Activated B cell treated with CpG ODN at 0.5 μM for 24 hours (primary cell): Measurements from ENCODE around the gene CD81. TPM values are rescaled to one million over a fixed set of nuclear protein-coding genes. Genes with fewer than 3 reads are reported as not detected.

ENCODE experiments used
- ATAC-seq: fragments of 200-7000 bp; cut with Tn5 transposase; one replicate; pipeline ENCODE4 v1.10.0; 2021; ENCODE audit warnings: low read depth, mild to moderate bottlenecking, moderate library complexity
- CTCF ChIA-PET: fragments of 350-600 bp; sonication (Branson Sonifier 250); formaldehyde crosslinking; loops from one replicate; lab custom pipeline; 2021; ENCODE audit warnings: antibody characterized with exemption; lab: Charles Lee
- POLR2A ChIA-PET: fragments of 350-600 bp; sonication (Branson Sonifier 250); formaldehyde crosslinking; loops from one replicate; lab custom pipeline; 2021; ENCODE audit warnings: antibody characterized with exemption; lab: Charles Lee
- DNase-seq: peaks from one replicate; pipeline ENCODE4 v3.0.0; 2022
- H3K27ac Mint-ChIP-seq: one replicate; pipeline ENCODE4 v1.8.0; 2020; ENCODE audit warnings: mixed read lengths
- H3K27me3 Mint-ChIP-seq: one replicate; pipeline ENCODE4 v1.8.0; 2021; ENCODE audit warnings: mixed read lengths
- H3K36me3 Mint-ChIP-seq: one replicate; pipeline ENCODE4 v1.8.0; 2021; ENCODE audit warnings: low read depth, mixed read lengths
- H3K4me1 Mint-ChIP-seq: one replicate; pipeline ENCODE4 v1.8.0; 2021; ENCODE audit warnings: mixed read lengths
- H3K4me3 Mint-ChIP-seq: one replicate; pipeline ENCODE4 v1.8.0; 2020; ENCODE audit warnings: mild to moderate bottlenecking, mixed read lengths
- H3K9me3 Mint-ChIP-seq: one replicate; pipeline ENCODE4 v1.8.0; 2020; ENCODE audit warnings: mixed read lengths
- CTCF ChIP-seq: fragments of 200-600 bp; IDR thresholded peaks from one replicate; pipeline ENCODE4 v1.8.0; 2022; ENCODE audit warnings: antibody characterized with exemption, mild to moderate bottlenecking
- intact Hi-C: fragments of 100-400 bp; cut with micrococcal nuclease; formaldehyde crosslinking; loops from one replicate; pipeline ENCODE4 v1.15.1; 2024
- total RNA-seq: library from RNA; stranded (reverse); gene quantifications from 2 replicates; pipeline ENCODE4 v1.2.3, GENCODE V29; 2022

The CD81 gene
- total RNA-seq, 1 donor from 2014 or later = 132 TPM

GRCh38 chr11:2409126-2409525 lies 32.0 kb downstream of the CD81 start:
- H3K9me3 Mint-ChIP-seq = no peaks in the 10 kb centered on the region
- ChIA-PET CTCF (interaction anchor here (1.1 to 2.3 kb wide), 2 partner anchors 11 to 110 kb away, joined by 3 to 7 read pairs; no protein-coding TSS in a partner anchor), POLR2A (interaction anchor here (1.4 kb wide), 1 partner anchor 32 kb away, joined by 3 read pairs; the partner anchor contains the start of gene CD81)
- DNase-seq = no peak
- H3K4me3 Mint-ChIP-seq = no peak overlapping the region
- intact Hi-C loops = no loop called here
- H3K36me3 Mint-ChIP-seq = peaks cover 6% of the 10 kb centered on the region
- H3K27me3 Mint-ChIP-seq = no peaks in the 10 kb centered on the region
- no peak overlapping the region for H3K27ac Mint-ChIP-seq
- TF ChIP-seq CTCF = no peak
- no peaks in the 10 kb centered on the region for H3K4me1 Mint-ChIP-seq
- ATAC-seq = no peak

- Mint-ChIP-seq H3K27me3 (no peaks in the 10 kb centered on the region), H3K36me3 (no peaks in the 10 kb centered on the region), H3K4me3 (no peak overlapping the region), H3K9me3 (no peaks in the 10 kb centered on the region), H3K4me1 (no peaks in the 10 kb centered on the region), H3K27ac (no peak overlapping the region)
- no peak for DNase-seq
- CTCF ChIA-PET = interaction anchor here (2.3 kb wide), 1 partner anchor 11 kb away, joined by 7 read pairs; no protein-coding TSS in a partner anchor
- no peak for ATAC-seq
- intact Hi-C loops = no loop called here
- TF ChIP-seq CTCF = no peak
- POLR2A ChIA-PET = interaction anchor here (1.4 kb wide), 1 partner anchor 33 kb away, joined by 3 read pairs; the partner anchor contains the start of gene CD81
Observed at GRCh38 chr11:2409611-2410468, 32.7 kb downstream of the CD81 start.

GRCh38 chr11:2410616-2411015 lies 33.5 kb downstream of the CD81 start:
- ATAC-seq (no peak), DNase-seq (no peak)
- no peaks in the 10 kb centered on the region for H3K36me3 Mint-ChIP-seq
- no peak overlapping the region for H3K4me3 Mint-ChIP-seq
- ChIA-PET POLR2A (no interaction called here), CTCF (interaction anchor here (2.3 kb wide), 1 partner anchor 10 kb away, joined by 7 read pairs; no protein-coding TSS in a partner anchor)
- H3K27ac Mint-ChIP-seq = no peak overlapping the region
- intact Hi-C loops = no loop called here
- no peaks in the 10 kb centered on the region for H3K27me3 Mint-ChIP-seq
- H3K9me3 Mint-ChIP-seq = no peaks in the 10 kb centered on the region
- H3K4me1 Mint-ChIP-seq = no peaks in the 10 kb centered on the region
- no peak for TF ChIP-seq CTCF

GRCh38 chr11:2411446-2412305 lies 34.6 kb downstream of the CD81 start:
- Mint-ChIP-seq H3K27ac (no peak overlapping the region), H3K4me3 (no peak overlapping the region), H3K27me3 (no peaks in the 10 kb centered on the region), H3K9me3 (no peaks in the 10 kb centered on the region), H3K36me3 (no peaks in the 10 kb centered on the region), H3K4me1 (no peaks in the 10 kb centered on the region)
- ChIA-PET POLR2A (no interaction called here), CTCF (interaction anchor here (2.4 kb wide), 1 partner anchor 107 kb away, joined by 9 read pairs; no protein-coding TSS in a partner anchor)
- ATAC-seq (no peak), DNase-seq (no peak)
- TF ChIP-seq CTCF = no peak
- intact Hi-C loops = no loop called here
